H1 (cell line): Measurements from ENCODE around the gene SLC12A2. TPM values are rescaled to one million over a fixed set of nuclear protein-coding genes. Genes with fewer than 3 reads are reported as not detected.

Source experiments
- CTCF ChIA-PET: fragments of 300-600 bp; sonication (Branson Sonifier 250); formaldehyde crosslinking; loops from one replicate; lab custom pipeline; 2021; ENCODE audit not compliant: partially characterized antibody; lab: Charles Lee
- POLR2A ChIA-PET: fragments of 300-600 bp; sonication (Branson Sonifier 250); formaldehyde crosslinking; loops from one replicate; lab custom pipeline; 2021; ENCODE audit warnings: inconsistent platforms; ENCODE audit not compliant: partially characterized antibody; lab: Charles Lee
- DNase-seq, 2 experiments: peaks; one replicate each; pipeline versions ENCODE4 v3.0.0 to v3.0.0-alpha.2; 2010 to 2022; ENCODE audit warnings: low spot score in 2 of 2, low read depth in 1 of 2, mixed read lengths in 1 of 2
- FAIRE-seq: peaks from 2 replicates; lab custom pipeline; 2011; peaks lifted over from hg19 to GRCh38; lab: Jason Lieb, UNC
- H2AFZ ChIP-seq: 2 replicates; pipeline ENCODE4 v1.8.1; 2012; ENCODE audit warnings: low read length, inconsistent platforms
- H2AK5ac ChIP-seq: 2 replicates; pipeline ENCODE4 v1.6.1; 2013; ENCODE audit warnings: low read depth, low read length
- H2BK120ac ChIP-seq: replicated peaks from 2 replicates; pipeline ENCODE3; 2013; ENCODE audit warnings: low read depth, low read length, inconsistent platforms
- H2BK12ac ChIP-seq: 2 replicates; pipeline ENCODE4 v1.6.1; 2013; ENCODE audit warnings: low read depth, low read length
- H2BK15ac ChIP-seq: 2 replicates; pipeline ENCODE4 v1.6.1; 2013; ENCODE audit warnings: low read length
- H2BK20ac ChIP-seq: 2 replicates; pipeline ENCODE4 v1.6.1; 2013; ENCODE audit warnings: low read length
- H2BK5ac ChIP-seq: 2 replicates; pipeline ENCODE4 v1.6.1; 2013; ENCODE audit warnings: low read depth, low read length
- H3K14ac ChIP-seq: 2 replicates; pipeline ENCODE4 v1.6.1; 2013; ENCODE audit warnings: inconsistent platforms; ENCODE audit not compliant: insufficient read length
- H3K18ac ChIP-seq: 2 replicates; pipeline ENCODE4 v1.6.1; 2013; ENCODE audit warnings: low read length; ENCODE audit errors: extremely low read depth
- H3K23ac ChIP-seq: 2 replicates; pipeline ENCODE4 v1.6.1; 2013; ENCODE audit warnings: inconsistent platforms; ENCODE audit not compliant: insufficient read length
- H3K23me2 ChIP-seq: 2 replicates; pipeline ENCODE4 v1.6.1; 2013; ENCODE audit warnings: low read depth, low read length
- H3K27ac ChIP-seq: 2 replicates; pipeline ENCODE4 v1.6.1; 2011; ENCODE audit warnings: low read depth, low read length, inconsistent platforms
- H3K27me3 ChIP-seq, 4 experiments: replicated peaks in 1 of 4; 1 replicate in 1 of 4; 2 replicates in 3 of 4; pipeline versions ENCODE4 v1.6.1 to v1.8.1; 2011 to 2013; ENCODE audit warnings: low read length in 3 of 4, mild to moderate bottlenecking in 3 of 4, inconsistent platforms in 2 of 4, mixed read lengths in 2 of 4, moderate library complexity in 1 of 4; ENCODE audit not compliant: control insufficient read depth in 3 of 4, insufficient read depth in 3 of 4; ENCODE audit errors: extremely low read depth in 1 of 4
- H3K36me3 ChIP-seq, 4 experiments: 2 replicates each; pipeline versions ENCODE4 v1.6.1 to v1.8.1; 2011 to 2013; ENCODE audit warnings: mild to moderate bottlenecking in 4 of 4, low read length in 3 of 4, moderate library complexity in 2 of 4, control low read depth in 1 of 4, inconsistent platforms in 1 of 4; ENCODE audit not compliant: insufficient read depth in 4 of 4, control insufficient read depth in 2 of 4
- H3K4ac ChIP-seq: replicated peaks from 2 replicates; pipeline ENCODE3; 2013; ENCODE audit warnings: low read length, low read depth, mixed read lengths, inconsistent platforms; ENCODE audit not compliant: insufficient read length
- H3K4me1 ChIP-seq, 4 experiments: replicated peaks in 1 of 4; 1 replicate in 1 of 4; 2 replicates in 3 of 4; pipeline versions ENCODE4 v1.6.1 to v1.8.1; 2011 to 2013; ENCODE audit warnings: low read length in 3 of 4, inconsistent platforms in 2 of 4, mixed read lengths in 1 of 4; ENCODE audit not compliant: insufficient read depth in 4 of 4, control insufficient read depth in 3 of 4
- H3K4me2 ChIP-seq, 2 experiments: 2 replicates each; pipeline versions ENCODE4 v1.6.1 to v1.8.1; 2011 to 2013; ENCODE audit warnings: low read depth in 2 of 2, low read length in 2 of 2, control low read depth in 1 of 2, inconsistent platforms in 1 of 2, mild to moderate bottlenecking in 1 of 2; ENCODE audit not compliant: insufficient read depth in 1 of 2
- H3K4me3 ChIP-seq, 4 experiments: fragments of 200-600, 300-600 bp in 1 of 4; sonication (generic), shearing (Covaris generic), sonication (Bioruptor Twin) in 1 of 4; 2 replicates each; pipeline versions ENCODE4 v1.5.1 to v1.8.1; 2011 to 2016; ENCODE audit warnings: low read length in 4 of 4, low read depth in 3 of 4, control low read depth in 2 of 4, inconsistent platforms in 2 of 4, mild to moderate bottlenecking in 2 of 4, mixed read lengths in 1 of 4, moderate library complexity in 1 of 4; ENCODE audit not compliant: insufficient read depth in 2 of 4; ENCODE audit errors: extremely low read depth in 1 of 4
- H3K56ac ChIP-seq: replicated peaks from 2 replicates; pipeline ENCODE3; 2013; ENCODE audit warnings: low read depth, mild to moderate bottlenecking, mixed read lengths, low read length, inconsistent platforms; ENCODE audit not compliant: insufficient read length
- H3K79me1 ChIP-seq: 2 replicates; pipeline ENCODE4 v1.6.1; 2013; ENCODE audit warnings: low read depth, low read length, control low read depth
- H3K79me2 ChIP-seq, 2 experiments: 2 replicates each; pipeline versions ENCODE4 v1.6.1 to v1.8.1; 2012 to 2013; ENCODE audit warnings: low read length in 2 of 2, mild to moderate bottlenecking in 2 of 2, inconsistent platforms in 1 of 2; ENCODE audit not compliant: insufficient read depth in 2 of 2, control insufficient read depth in 1 of 2
- H3K9ac ChIP-seq, 4 experiments: replicated peaks in 1 of 4; 1 replicate in 1 of 4; 2 replicates in 3 of 4; pipeline versions ENCODE4 v1.6.1 to v1.8.1; 2011 to 2013; ENCODE audit warnings: low read depth in 3 of 4, low read length in 3 of 4, control low read depth in 2 of 4, mild to moderate bottlenecking in 2 of 4, moderate library complexity in 2 of 4, inconsistent platforms in 1 of 4; ENCODE audit errors: extremely low read depth in 1 of 4
- H3K9me3 ChIP-seq, 2 experiments: 2 replicates each; pipeline versions ENCODE4 v1.6.1 to v1.8.1; 2012 to 2013; ENCODE audit warnings: mild to moderate bottlenecking in 2 of 2, moderate library complexity in 2 of 2, control low read depth in 1 of 2, inconsistent platforms in 1 of 2, low read depth in 1 of 2, low read length in 1 of 2, mixed read lengths in 1 of 2; ENCODE audit not compliant: insufficient read depth in 2 of 2
- H4K20me1 ChIP-seq, 2 experiments: replicated peaks in 1 of 2; 2 replicates each; pipeline versions ENCODE3 to v1.8.1; 2011 to 2013; ENCODE audit warnings: inconsistent platforms in 2 of 2, low read length in 2 of 2, mild to moderate bottlenecking in 1 of 2; ENCODE audit not compliant: insufficient read depth in 2 of 2, control insufficient read depth in 1 of 2
- H4K5ac ChIP-seq: 2 replicates; pipeline ENCODE4 v1.6.1; 2013; ENCODE audit warnings: low read length, low read depth, mixed read lengths, inconsistent platforms; ENCODE audit not compliant: insufficient read length
- H4K8ac ChIP-seq: 2 replicates; pipeline ENCODE4 v1.8.0; 2013; ENCODE audit warnings: mild to moderate bottlenecking, moderate library complexity, low read length, inconsistent platforms; ENCODE audit not compliant: insufficient read depth; ENCODE audit errors: extremely low read depth
- H4K91ac ChIP-seq: replicated peaks from 2 replicates; pipeline ENCODE3; 2013; ENCODE audit warnings: low read length, mixed read lengths, inconsistent platforms; ENCODE audit not compliant: insufficient read length
- BCL11A ChIP-seq, 2 experiments: IDR thresholded peaks; one replicate each; pipeline ENCODE4 v1.6.1; 2011; ENCODE audit warnings: low read depth in 2 of 2, low read length in 2 of 2, mild to moderate bottlenecking in 2 of 2
- CTCF ChIP-seq, 3 experiments: IDR thresholded peaks; 1 replicate in 2 of 3; 2 replicates in 1 of 3; pipeline versions ENCODE4 v1.5.1 to v1.6.1; 2011; ENCODE audit warnings: low read length in 3 of 3, mild to moderate bottlenecking in 3 of 3, inconsistent platforms in 2 of 3, low read depth in 1 of 3, moderate library complexity in 1 of 3; ENCODE audit not compliant: insufficient read depth in 1 of 3; ENCODE audit errors: control extremely low read depth in 1 of 3
- POU5F1 ChIP-seq: IDR thresholded peaks from 2 replicates; pipeline ENCODE4 v1.6.1; 2011; ENCODE audit warnings: low read depth, mild to moderate bottlenecking, low read length, moderate library complexity
- RAD21 ChIP-seq, 2 experiments: IDR thresholded peaks in 1 of 2; conservative IDR thresholded peaks in 1 of 2; 2 replicates each; pipeline ENCODE4 v1.6.1; 2011; ENCODE audit warnings: low read depth in 2 of 2, low read length in 2 of 2, improper control_type of control experiment in 1 of 2, inconsistent platforms in 1 of 2, mild to moderate bottlenecking in 1 of 2, moderate library complexity in 1 of 2
- RNF2 ChIP-seq: fragments of 200-900, 300-1000 bp; sonication (generic); IDR thresholded peaks from 2 replicates; pipeline ENCODE4 v1.7.1; 2016; ENCODE audit warnings: borderline replicate concordance, low read depth, mild to moderate bottlenecking, antibody characterized with exemption, low read length; ENCODE audit not compliant: poor library complexity, severe bottlenecking; ENCODE audit errors: missing control alignments
- SIRT6 ChIP-seq: IDR thresholded peaks from one replicate; pipeline ENCODE4 v1.7.1; 2012; ENCODE audit warnings: low read length, inconsistent platforms
- USF2 ChIP-seq: IDR thresholded peaks from 2 replicates; pipeline ENCODE4 v1.6.1; 2011; ENCODE audit warnings: low read length, improper control_type of control experiment
- WGBS, 2 experiments: shearing (Covaris generic) in 1 of 2; methylation state at CpG; one replicate each; pipeline versions ENCODE4 v1.1.6 to v1.1.7; 2013 to 2015; ENCODE audit warnings: low lambda C conversion rate in 2 of 2, mixed read lengths in 2 of 2, inconsistent platforms in 1 of 2, low coverage in 1 of 2, missing lambda C conversion rate in 1 of 2; ENCODE audit not compliant: insufficient replicate concordance in 2 of 2, insufficient coverage in 1 of 2, insufficient read length in 1 of 2; ENCODE audit errors: extremely low coverage in 1 of 2, missing lambda C conversion rate in 1 of 2; 5-methylcytosine and 5-hydroxymethylcytosine counted together
- polyA plus RNA-seq, 7 experiments: library from polyadenylated mRNA; depleted of rRNA in 3 of 7; stranded (reverse) in 5 of 7; unstranded in 2 of 7; fragments of >200 nt in 5 of 7; fragments of 200-250 nt in 2 of 7; gene quantifications; 1 replicate in 5 of 7; 2 replicates in 1 of 7; 4 replicates in 1 of 7; pipeline versions ENCODE4 v1.2.1 to v1.2.3, GENCODE V29; 2011 to 2013; ENCODE audit warnings: missing spikeins in 2 of 7, mixed read lengths in 2 of 7
- total RNA-seq: library from RNA; stranded (reverse); fragmentation: NEBNext Ultra II Directional; extraction: Animal tissue kit (Norgen Biotek cat#: 25700); gene quantifications from 2 replicates; pipeline ENCODE4 v1.2.1, GENCODE V29; 2021
- TF ChIP-seq, protein P1 (sequence below): IDR thresholded peaks from 2 replicates; pipeline ENCODE4 v1.6.1; 2012; ENCODE audit warnings: inconsistent platforms

The SLC12A2 gene
- total and polyA plus RNA-seq, 2 of the 8 experiments (the other 6 are each of a cell fraction or from before 2014, with no cell fraction given), result 2.6 to 16.2 TPM

GRCh38 chr5:128224336-128224735 is 140.8 kb downstream of the SLC12A2 start:
- Histone ChIP-seq H3K18ac (no peak overlapping the region), H2BK15ac (no peak overlapping the region), H2AK5ac (no peak overlapping the region), H3K4ac (no peak overlapping the region), H3K79me2 (no peaks in the 10 kb centered on the region), H3K4me2 (no peak overlapping the region), H3K4me1 (no peaks in the 10 kb centered on the region), H3K9me3 (no peaks in the 10 kb centered on the region), H4K5ac (no peak overlapping the region), H3K9ac (no peak overlapping the region), H2BK120ac (no peak overlapping the region), H3K14ac (no peak overlapping the region), H4K20me1 (no peaks in the 10 kb centered on the region), H2AFZ (no peak overlapping the region), H3K27me3 (no peaks in the 10 kb centered on the region), H2BK12ac (no peak overlapping the region), H3K79me1 (no peaks in the 10 kb centered on the region), H2BK20ac (no peak overlapping the region), H2BK5ac (no peak overlapping the region), H3K23ac (no peak overlapping the region), H3K36me3 (no peaks in the 10 kb centered on the region), H4K8ac (no peak overlapping the region), H3K56ac (no peak overlapping the region), H3K23me2 (no peaks in the 10 kb centered on the region), H4K91ac (no peak overlapping the region)
- ChIA-PET CTCF (no interaction called here), POLR2A (no interaction called here)
- WGBS, 2 experiments, result 88% methylated on average over 1 of the region's 1 CpG; no CpG with 5 or more reads in 1 of the 2 experiments
- FAIRE-seq (no peak), DNase-seq (no peak)
- TF ChIP-seq USF2 (no peak), POU5F1 (no peak), BCL11A (IDR thresholded peaks at IDR 0.05; ENCODE audit: low read depth in 2 of 2, low read length in 2 of 2) (no peak), SIRT6 (no peak), RNF2 (no peak), RAD21 (IDR thresholded peaks at IDR 0.05 in 1 of 2, conservative IDR thresholded peaks at IDR 0.05 in 1 of 2; ENCODE audit: low read depth in 2 of 2, low read length in 2 of 2) (no peak), CTCF (IDR thresholded peaks at IDR 0.05; ENCODE audit: control extremely low read depth in 1 of 3, insufficient read depth in 1 of 3, low read depth in 1 of 3, low read length in 3 of 3) (no peak)
- TF ChIP-seq, protein P1, sequence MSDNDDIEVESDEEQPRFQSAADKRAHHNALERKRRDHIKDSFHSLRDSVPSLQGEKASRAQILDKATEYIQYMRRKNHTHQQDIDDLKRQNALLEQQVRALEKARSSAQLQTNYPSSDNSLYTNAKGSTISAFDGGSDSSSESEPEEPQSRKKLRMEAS, result no peak
- TF ChIP-seq, all 59 proteins: peak for 0
- H3K4me3 ChIP-seq, result no peak overlapping the region
- H3K27ac ChIP-seq, result no peak overlapping the region
